ENCODE results near the gene CLEC2L.

The CLEC2L gene

DNA sequence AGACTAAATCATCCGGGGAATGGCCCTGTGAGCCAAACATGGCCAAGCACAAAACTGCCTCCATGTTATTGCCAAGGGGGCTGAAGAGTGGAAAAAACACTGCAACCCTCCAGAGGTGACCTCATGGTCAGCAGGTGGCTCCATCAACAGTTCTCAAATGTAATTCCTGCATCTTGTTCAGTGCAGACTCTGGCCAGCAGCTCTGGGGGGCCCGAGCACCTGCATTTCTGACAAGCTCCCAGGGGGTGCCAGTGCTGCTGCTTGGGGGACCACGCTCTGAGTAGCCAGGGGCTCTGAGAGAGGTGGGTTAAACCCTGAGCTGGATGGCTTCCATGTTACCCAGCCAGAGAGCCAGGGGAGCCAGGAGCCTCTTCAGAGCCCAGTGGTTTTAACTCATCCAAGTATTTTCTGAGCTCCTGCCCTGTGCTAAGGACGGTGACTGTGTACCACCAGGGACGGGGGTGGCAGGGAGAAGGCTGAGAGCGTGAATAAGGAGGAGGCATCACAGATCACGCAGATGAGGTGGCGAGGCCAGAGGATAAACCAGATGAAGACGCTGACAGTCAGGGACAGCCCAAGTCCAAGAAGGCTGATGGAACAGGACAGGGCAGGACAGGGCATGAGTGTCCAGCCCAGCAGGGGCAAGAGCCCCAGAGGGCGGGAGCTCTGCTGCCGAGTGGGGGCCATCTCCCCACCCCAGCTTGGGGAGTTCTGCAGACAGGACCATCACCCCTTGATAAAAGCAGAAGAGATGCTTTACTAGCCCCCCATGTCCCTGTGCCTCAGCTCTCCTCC lies 52.9 kb downstream of the CLEC2L start:
- no peak for DNase-seq

GRCh38 chr7:139580435-139580834 lies 57.0 kb downstream of the CLEC2L start:
- DNase-seq, result no peak

DNA sequence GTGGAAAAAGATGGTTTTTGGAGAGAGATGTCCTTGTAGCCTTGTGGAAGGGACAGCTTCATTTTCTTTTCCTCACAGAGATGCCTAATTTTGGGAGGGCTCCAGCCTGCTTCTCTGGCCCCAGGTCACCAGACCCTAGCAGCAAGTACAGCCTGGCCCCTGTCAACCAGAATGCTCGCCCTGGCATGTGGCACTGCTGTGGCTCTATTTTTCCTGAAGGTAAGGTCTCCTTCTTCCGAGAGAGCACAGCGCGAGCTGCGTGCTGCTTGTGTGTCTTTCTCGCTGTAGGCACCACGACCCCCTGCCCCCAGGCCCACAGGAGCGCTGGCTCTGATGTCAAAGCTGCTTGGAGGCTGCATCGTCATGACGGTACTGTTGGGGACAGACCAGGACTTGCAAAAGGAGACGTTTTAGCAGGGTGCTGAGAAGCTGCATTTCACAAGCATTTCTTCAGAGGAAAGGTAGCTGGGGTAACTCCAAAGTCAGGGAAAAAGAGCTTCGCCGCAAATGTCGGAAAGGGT lies 58.7 kb downstream of the CLEC2L start:
- no peak for DNase-seq

- DNase-seq, result no peak
Observed at GRCh38 chr7:139582671-139583155, 59.2 kb downstream of the CLEC2L start.

- DNase-seq, result no peak
Observed at GRCh38 chr7:139583826-139584553, 60.5 kb downstream of the CLEC2L start.

GRCh38 chr7:139585042-139585441 lies 61.6 kb downstream of the CLEC2L start:
- no peak for DNase-seq

- DNase-seq, result no peak
Observed at GRCh38 chr7:139586286-139586685, 62.8 kb downstream of the CLEC2L start.

DNA sequence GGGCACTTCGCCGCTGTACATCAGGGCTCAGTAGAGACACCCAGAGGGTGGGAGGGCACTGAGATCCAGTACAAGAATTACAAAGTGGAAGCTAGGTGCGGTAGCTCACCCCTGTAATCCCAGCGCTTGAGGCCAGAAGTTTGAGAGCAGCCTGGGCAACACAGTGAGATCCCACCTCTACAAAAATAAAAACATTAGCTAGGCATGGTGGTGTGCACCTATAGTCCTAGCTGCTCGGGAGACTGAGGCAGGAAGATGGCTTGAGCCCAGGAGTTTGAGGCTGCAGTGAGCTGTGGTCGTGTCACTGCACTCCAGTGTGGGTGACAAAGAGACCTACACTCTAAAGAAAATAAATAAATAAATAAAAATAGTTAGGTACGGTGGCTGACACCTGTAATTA lies 64.0 kb downstream of the CLEC2L start:
- DNase-seq, result no peak

GRCh38 chr7:139588632-139589031 lies 65.1 kb downstream of the CLEC2L start:
- no peak for DNase-seq

- DNase-seq, result no peak
Observed at GRCh38 chr7:139589474-139589873, 66.0 kb downstream of the CLEC2L start.

DNA sequence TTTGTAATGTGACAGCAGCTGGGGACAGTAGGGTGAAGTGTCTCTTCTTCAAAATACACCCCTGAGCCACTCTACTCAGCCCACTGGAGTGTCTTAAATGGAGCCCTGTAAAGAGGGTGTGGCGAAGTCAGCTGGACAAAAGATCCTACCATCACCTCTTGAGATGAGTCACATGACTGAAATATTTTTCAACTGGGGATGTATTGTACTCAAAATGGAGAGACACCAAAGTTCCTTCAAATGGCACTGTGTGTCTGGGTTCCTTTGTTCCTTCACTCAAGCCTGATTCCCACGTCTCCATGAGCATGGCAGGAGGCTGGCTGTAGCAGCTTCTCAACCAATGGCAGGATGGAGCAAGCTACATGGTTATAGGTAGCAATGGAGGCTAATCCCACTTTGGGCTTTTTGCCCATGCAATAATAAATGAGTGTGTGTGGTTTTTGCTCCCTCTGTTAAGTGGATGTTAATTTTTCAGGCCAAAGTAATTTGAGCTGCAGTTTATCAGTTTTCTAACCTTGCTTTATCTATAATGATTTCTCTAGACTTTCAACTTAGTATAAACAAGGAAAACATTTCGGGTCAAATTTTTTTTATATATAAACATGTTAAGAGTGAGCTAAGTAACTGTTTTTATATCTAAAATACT lies 68.2 kb downstream of the CLEC2L start:
- DNase-seq, result no peak

DNA sequence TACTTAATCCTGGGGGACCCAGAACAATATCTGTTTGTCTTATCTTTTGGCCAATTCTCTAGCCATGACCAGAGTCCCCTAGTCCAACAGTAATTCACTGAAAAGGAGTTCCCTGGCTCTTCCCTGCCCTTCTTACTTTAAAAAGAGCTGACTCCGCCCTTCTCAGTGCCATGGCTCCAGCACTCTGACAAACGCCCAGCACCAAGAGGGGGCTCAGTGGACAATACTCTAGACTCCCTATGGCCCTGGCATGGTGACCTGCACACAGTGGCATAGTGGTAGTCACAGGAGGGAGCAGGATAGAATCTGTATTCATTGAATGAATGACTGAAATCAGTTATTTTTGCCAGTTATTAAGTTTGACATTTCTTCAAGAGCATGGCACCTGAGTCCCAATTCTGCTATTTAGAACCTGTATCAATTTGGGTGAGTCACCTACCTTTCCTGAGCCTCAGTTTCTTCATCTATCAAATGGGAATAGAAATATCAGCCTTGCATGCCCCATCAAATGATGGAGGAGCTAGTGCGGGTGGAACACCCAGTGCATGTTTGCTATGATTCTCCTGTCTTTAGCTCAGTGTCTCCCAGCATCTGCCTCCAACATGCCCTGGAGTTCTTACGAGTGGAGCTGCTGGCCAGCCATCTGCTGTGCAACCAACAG lies 69.4 kb downstream of the CLEC2L start:
- DNase-seq, result no peak

DNA sequence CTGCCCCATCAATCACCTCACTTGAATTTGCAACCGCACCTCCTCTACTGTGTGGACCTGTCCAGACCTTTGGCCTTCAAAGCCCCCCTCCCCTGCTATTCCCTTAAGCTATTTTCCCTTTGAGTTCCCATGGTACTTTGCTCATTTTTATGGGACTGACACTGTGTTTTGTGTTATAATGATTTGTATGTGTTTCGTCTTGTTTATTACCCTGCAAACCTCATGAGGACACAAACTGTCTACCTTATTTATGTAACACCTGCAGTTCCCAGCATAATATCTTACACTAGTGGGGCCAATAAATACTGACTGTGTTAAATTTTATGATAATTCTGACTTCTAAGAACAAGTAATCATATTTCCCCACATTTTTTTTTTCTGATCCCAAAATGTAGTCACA lies 70.6 kb downstream of the CLEC2L start:
- no peak for DNase-seq
